HepG2 (cell line): ENCODE measurements around the gene PANK1. TPM values are rescaled to one million over a fixed set of nuclear protein-coding genes. Genes with fewer than 3 reads are reported as not detected.

ENCODE experiments used
- ATAC-seq: fragments of 200-7000 bp; cut with Tn5 transposase; 3 replicates; pipeline ENCODE4 v1.9.1; 2020; ENCODE audit warnings: mild to moderate bottlenecking, moderate library complexity
- BruUV-seq: library from RNA; stranded (reverse); fragments of 400-500 nt; replicated peaks from 2 replicates; lab custom pipeline; 2021; lab: Mats Ljungman, UMichigan
- CTCF ChIA-PET: fragments of 300-600 bp; formaldehyde crosslinking; extraction: SDS; loops from one replicate; lab custom pipeline; 2021; ENCODE audit warnings: low total read pairs, inconsistent platforms, low intra/inter-chr PET ratio; lab: Yijun Ruan, JAX
- POLR2A ChIA-PET: fragments of 350-600 bp; sonication (Branson Sonifier 250); formaldehyde crosslinking; loops from one replicate; lab custom pipeline; 2020; ENCODE audit warnings: antibody characterized with exemption, inconsistent platforms; lab: Yijun Ruan, JAX
- DNase-seq: peaks from one replicate; pipeline ENCODE4 v3.0.0-alpha.2; 2015; ENCODE audit warnings: low spot score
- FAIRE-seq: peaks from 3 replicates; lab custom pipeline; 2011; peaks lifted over from hg19 to GRCh38; lab: Jason Lieb, UNC
- H2AFZ ChIP-seq: one replicate; pipeline ENCODE4 v1.6.1; 2011; ENCODE audit warnings: low read length, inconsistent platforms
- H3K27ac ChIP-seq: fragments of 300-600 bp; 3 replicates; pipeline ENCODE4 v1.8.0; 2011; ENCODE audit warnings: mixed run types, mild to moderate bottlenecking, mixed read lengths, low read length, inconsistent platforms; ENCODE audit not compliant: insufficient read depth; ENCODE audit errors: extremely low read length
- H3K27me3 ChIP-seq, 2 experiments: fragments of 200-600 bp in 1 of 2; 2 replicates in 1 of 2; 3 replicates in 1 of 2; pipeline versions ENCODE4 v1.6.0 to v1.8.0; 2011; ENCODE audit warnings: low read length in 2 of 2, mild to moderate bottlenecking in 2 of 2, moderate library complexity in 2 of 2, inconsistent platforms in 1 of 2; ENCODE audit not compliant: insufficient read depth in 2 of 2, control insufficient read depth in 1 of 2
- H3K36me3 ChIP-seq, 2 experiments: fragments of 200-600 bp in 1 of 2; replicated peaks in 1 of 2; 2 replicates in 1 of 2; 3 replicates in 1 of 2; pipeline versions ENCODE4 v1.5.1 to v1.8.0; 2011; ENCODE audit warnings: low read length in 2 of 2, inconsistent platforms in 1 of 2; ENCODE audit not compliant: insufficient read depth in 2 of 2, control insufficient read depth in 1 of 2
- H3K4me1 ChIP-seq: 2 replicates; pipeline ENCODE4 v1.5.1; 2012; ENCODE audit warnings: low read length, inconsistent platforms; ENCODE audit not compliant: insufficient read depth
- H3K4me2 ChIP-seq: 2 replicates; pipeline ENCODE4 v1.6.0; 2011; ENCODE audit warnings: low read depth, low read length, inconsistent platforms
- H3K4me3 ChIP-seq, 3 experiments: fragments of 200-600 bp in 1 of 3; sonication (generic), shearing (Covaris generic) in 1 of 3; replicated peaks in 1 of 3; 2 replicates each; pipeline ENCODE4 v1.5.1; 2011 to 2016; ENCODE audit warnings: low read length in 3 of 3, inconsistent platforms in 2 of 3, low read depth in 2 of 3, mild to moderate bottlenecking in 2 of 3, control low read depth in 1 of 3, mixed read lengths in 1 of 3; ENCODE audit not compliant: insufficient read depth in 1 of 3
- H3K79me2 ChIP-seq: one replicate; pipeline ENCODE4 v1.6.1; 2011; ENCODE audit warnings: low read length, inconsistent platforms; ENCODE audit not compliant: insufficient read depth
- H3K9ac ChIP-seq: 2 replicates; pipeline ENCODE4 v1.6.0; 2011; ENCODE audit warnings: mild to moderate bottlenecking, low read depth, low read length, inconsistent platforms; ENCODE audit not compliant: insufficient read depth
- H3K9me3 ChIP-seq: 2 replicates; pipeline ENCODE4 v1.5.1; 2012; ENCODE audit warnings: mild to moderate bottlenecking, low read length
- H4K20me1 ChIP-seq: 2 replicates; pipeline ENCODE4 v1.6.0; 2011; ENCODE audit warnings: inconsistent platforms, mild to moderate bottlenecking, low read length, moderate library complexity; ENCODE audit not compliant: insufficient read depth
- HIC2 ChIP-seq: sonication (generic); formaldehyde crosslinking; IDR thresholded peaks from 2 replicates; pipeline ENCODE4 v1.9.0; 2022; ENCODE audit warnings: low read depth, missing genetic modification reagents
- RFX1 ChIP-seq: fragments of 450-650 bp; IDR thresholded peaks from 2 replicates; pipeline ENCODE4 v1.6.1; 2017
- ZNF687 ChIP-seq: sonication (generic); formaldehyde crosslinking; IDR thresholded peaks from 2 replicates; pipeline ENCODE4 v1.5.1; 2020; ENCODE audit warnings: mild to moderate bottlenecking, missing genetic modification reagents, moderate library complexity
- WGBS: methylation state at CpG from one replicate; pipeline ENCODE4 v1.1.6; 2017; ENCODE audit warnings: low lambda C conversion rate; 5-methylcytosine and 5-hydroxymethylcytosine counted together
- in situ Hi-C: cut with HindIII; loops from 2 replicates; pipeline ENCODE4 v1.10.0; 2017; ENCODE audit warnings: low pct_unique_long_range_greater_than_20kb; ENCODE audit not compliant: extremely low pct_ligation_motif_present
- intact Hi-C: fragments of 100-400 bp; cut with micrococcal nuclease; formaldehyde crosslinking; loops from one replicate; pipeline ENCODE4 v1.10.0; 2022; ENCODE audit not compliant: unreplicated experiment
- polyA plus RNA-seq, 8 experiments: library from polyadenylated mRNA; depleted of rRNA in 3 of 8; stranded (reverse) in 7 of 8; unstranded in 1 of 8; fragments of >200 nt; fragmentation: Illumina TruSeq in 4 of 8; extraction: Trizol in 4 of 8; gene quantifications; 2 replicates each; pipeline versions ENCODE4 v1.2.1 to v1.2.3, GENCODE V29; 2011 to 2016; ENCODE audit warnings: low read depth in 4 of 8, missing spikeins in 1 of 8, mixed read lengths in 1 of 8; ENCODE audit not compliant: insufficient read depth in 1 of 8
- total RNA-seq, 5 experiments: library from RNA; depleted of rRNA; stranded (reverse); fragments of >200 nt; fragmentation: Illumina TruSeq; extraction: Trizol; gene quantifications; 2 replicates each; pipeline ENCODE4 v1.2.3, GENCODE V29; 2016; ENCODE audit warnings: low read depth in 1 of 5

The PANK1 gene
- total and polyA plus RNA-seq, 2 of the 13 experiments (the other 11 are each of a cell fraction or from before 2014, with no cell fraction given), result 18.2 to 33.3 TPM

- CTCF ChIA-PET, result no interaction called here
- no TSS peak for BruUV-seq
- no peak for FAIRE-seq
- intact Hi-C loops, result no loop called here
- DNase-seq, result no peak
- no peaks in the 10 kb centered on the region for H3K4me1 ChIP-seq
- ATAC-seq, result peak; percentile 92
- peak within 1 kb of the TSS; percentile 7 to 54 (median 22); a peak in 3 of 6 replicates for H3K4me3 ChIP-seq
- 19% methylated on average over 22 of the region's 87 CpGs for WGBS
- no peaks in the 10 kb centered on the region for H3K36me3 ChIP-seq
- no peak within 1 kb of the TSS for H3K27ac ChIP-seq
- H3K4me2 ChIP-seq, result peak within 1 kb of the TSS; percentile 39
- H3K27me3 ChIP-seq, result peaks cover 0 to 24% of the 10 kb centered on the region in 2 experiments; a peak in 4 of 5 replicates
- no peaks in the 10 kb centered on the region for H3K79me2 ChIP-seq
- H3K9ac ChIP-seq, result no peak within 1 kb of the TSS
- in situ Hi-C loops, result no loop called here
- H3K9me3 ChIP-seq, result no peaks in the 10 kb centered on the region
- no peaks in the 10 kb centered on the region for H4K20me1 ChIP-seq
- POLR2A ChIA-PET, result no interaction called here
- TF ChIP-seq ZNF687 (CRISPR knock-in tag), result peak; percentile 29; the same call in 1 of the 2 replicates
- TF ChIP-seq HIC2 (CRISPR knock-in tag), result no peak
- TF ChIP-seq RFX1, result no peak
- H2AFZ ChIP-seq, result no peak within 1 kb of the TSS
Measured at GRCh38 chr10:89535171-89536012, 109.7 kb downstream of the PANK1 start, which contains the start of gene SLC16A12. Gene SLC16A12 (minus strand): TSS chr10:89535594. CDS start chr10:89462578, 73,016 bp downstream.
